Activated CD4-positive, CD25-positive, alpha-beta regulatory T cell (primary cell): ENCODE results near the gene LILRB1.
"Not testable (repeated sequence)": the region's sequence is repeated elsewhere in the genome, so short reads cannot be mapped to it uniquely, and the experiment has no call there.

Experiments used
- DNase-seq, 4 experiments: peaks; one replicate each; lab custom pipeline; 2025; lab: John Stamatoyannopoulos, UW

Gene LILRB1

DNA sequence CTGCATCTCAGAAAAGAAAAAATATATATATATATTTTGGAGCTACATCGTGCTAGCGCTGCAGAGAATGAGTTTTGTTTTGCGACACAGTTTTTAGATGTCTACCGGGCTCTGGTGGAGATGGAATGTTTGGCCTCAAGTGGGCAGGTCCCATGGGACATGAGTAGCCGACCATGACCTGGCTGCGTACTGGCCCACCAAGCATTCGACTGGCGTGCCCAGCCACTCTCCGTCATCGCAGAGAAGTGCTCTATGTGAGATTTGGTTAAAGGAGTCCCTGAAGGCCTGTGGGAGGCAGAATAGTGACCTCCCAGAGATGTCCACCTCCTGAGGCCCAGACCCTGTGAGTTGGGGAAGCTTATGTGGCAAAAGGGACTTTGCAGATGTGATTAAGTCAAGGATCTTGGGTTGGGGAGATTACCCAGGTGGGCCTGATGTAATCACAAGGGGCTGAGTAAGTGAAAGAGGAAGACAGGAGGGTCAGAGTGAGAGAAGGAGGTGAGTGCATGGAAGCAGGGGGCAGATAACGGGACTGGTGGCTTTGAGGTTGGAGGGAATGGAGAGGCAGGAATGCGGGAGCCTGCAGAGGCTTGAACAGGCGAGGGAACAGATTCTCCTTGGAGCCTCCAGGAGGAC, 31.7 kb downstream of the LILRB1 start:
- DNase-seq, result no peak

GRCh38 chr19:54662730-54663129, 32.4 kb downstream of the LILRB1 start, which contains the start of gene LILRB4:
TSS of gene LILRB4 (plus strand) at chr19:54662985. CDS start at chr19:54663034, 49 bp downstream.
- no peak for DNase-seq

DNA sequence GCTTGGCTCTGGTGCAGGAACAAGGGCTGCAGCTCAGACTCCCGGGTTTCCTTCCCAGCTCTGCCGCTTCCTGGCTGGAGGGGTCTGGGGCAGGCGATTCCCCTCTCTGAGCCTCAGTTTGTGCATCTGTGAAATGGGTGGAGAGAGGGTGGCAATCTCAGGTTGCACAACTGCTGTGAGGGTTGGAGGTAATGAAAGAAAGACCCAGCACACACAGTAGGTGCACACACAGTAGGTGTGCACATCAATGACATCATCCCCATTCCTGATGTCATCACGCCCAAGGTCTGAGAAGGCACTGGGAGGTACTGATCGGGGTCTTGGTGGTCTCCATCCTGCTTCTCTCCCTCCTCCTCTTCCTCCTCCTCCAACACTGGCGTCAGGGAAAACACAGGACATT, 35.2 kb downstream of the LILRB1 start:
- DNase-seq, result no peak

GRCh38 chr19:54667217-54667616, 36.9 kb downstream of the LILRB1 start:
- no peak for DNase-seq

DNA sequence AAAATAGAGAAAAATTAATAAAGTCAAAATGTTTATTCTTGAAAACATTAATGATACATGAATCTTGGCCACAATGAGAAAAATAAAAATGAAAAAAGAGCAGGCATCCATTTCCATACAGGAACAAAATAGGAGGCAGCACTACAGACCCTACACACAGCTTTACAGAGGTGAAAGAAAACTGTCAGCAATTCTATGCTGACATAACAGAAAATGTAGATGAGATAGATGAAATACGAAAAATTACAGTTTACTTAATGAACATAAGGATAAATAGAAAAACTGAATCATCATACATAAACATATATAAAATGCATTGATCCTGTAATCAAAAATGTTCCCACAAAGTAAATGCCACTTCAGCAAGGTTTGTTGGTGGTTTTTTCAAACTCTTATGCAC, 38.1 kb downstream of the LILRB1 start:
- DNase-seq, result no peak

- DNase-seq, result no peak
These were observed 40.5 kb downstream of the LILRB1 start for GRCh38 chr19:54670576-54671357.

GRCh38 chr19:54673222-54673621, 42.9 kb downstream of the LILRB1 start:
- no peak for DNase-seq

GRCh38 chr19:54674021-54674617, 43.8 kb downstream of the LILRB1 start:
- no peak for DNase-seq

DNA sequence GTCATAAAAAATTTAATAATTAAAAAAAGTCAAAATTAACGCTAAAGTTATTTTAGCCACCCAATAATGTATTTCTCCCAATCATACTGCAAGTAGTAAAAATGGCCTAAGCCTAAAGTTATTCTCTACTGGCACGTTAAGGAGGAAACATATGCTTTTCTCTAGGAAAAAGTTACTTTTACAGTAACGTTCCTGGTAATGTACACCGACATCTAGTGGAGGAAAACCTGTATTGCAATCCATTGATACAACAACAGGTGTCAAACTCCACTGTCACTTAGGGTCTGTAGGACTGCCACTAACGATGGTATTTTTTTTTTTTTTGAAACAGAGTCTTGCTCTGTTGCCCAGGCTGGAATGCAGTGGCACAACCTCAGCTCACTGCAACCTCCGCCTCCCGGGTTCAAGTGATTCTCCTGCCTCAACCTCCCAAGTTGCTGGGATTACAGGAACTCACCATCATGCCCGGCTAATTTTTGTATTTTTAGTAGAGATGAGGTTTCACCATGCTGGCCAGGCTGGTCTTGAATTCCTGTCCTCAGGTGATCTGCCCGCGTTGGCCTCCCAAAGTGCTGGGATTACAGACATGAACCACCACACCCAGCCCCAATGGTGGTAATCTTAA, 46.0 kb downstream of the LILRB1 start:
- not testable (repeated sequence) for DNase-seq

DNA sequence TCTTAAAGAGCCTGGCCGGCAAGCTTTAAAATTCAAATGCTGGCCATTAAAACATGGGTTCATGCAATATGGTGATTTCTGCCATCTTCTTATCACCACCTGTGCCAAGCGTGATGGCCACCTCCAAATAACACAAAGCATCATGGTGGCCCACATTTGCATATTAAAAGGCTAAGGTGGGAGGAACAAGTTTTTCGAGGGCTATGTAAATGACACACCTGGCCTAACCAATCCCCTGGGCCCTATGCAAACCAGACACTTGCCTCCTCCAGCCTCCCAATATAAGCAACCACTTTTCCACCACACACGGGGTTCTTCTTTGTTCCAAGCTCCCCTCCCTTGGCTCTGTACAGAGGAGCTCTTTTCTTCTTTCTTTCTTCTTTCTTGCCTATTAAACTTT, 46.9 kb downstream of the LILRB1 start:
- DNase-seq, result no peak

DNA sequence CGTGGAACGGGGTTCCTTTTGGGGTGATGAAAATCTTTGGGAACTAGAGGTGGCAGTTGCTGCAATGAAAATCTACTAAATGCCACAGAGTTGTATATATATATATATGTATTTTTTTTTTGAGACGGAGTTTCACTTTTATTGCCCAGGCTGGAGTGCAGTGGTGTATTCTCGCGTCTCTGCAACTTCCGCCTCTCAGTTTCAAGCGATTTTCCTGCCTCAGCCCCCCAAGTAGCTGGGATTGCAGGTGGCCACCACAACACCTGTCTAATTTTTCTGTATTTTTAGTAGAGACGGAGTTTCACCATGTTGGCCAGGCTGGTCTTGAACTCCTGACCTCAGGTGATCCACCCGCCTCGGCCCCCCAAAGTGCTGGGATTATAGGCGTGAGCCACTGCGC, 51.3 kb downstream of the LILRB1 start:
- DNase-seq, result not testable (repeated sequence)

GRCh38 chr19:54682306-54682856, 52.1 kb downstream of the LILRB1 start:
- no peak for DNase-seq

GRCh38 chr19:54684527-54684926, 54.2 kb downstream of the LILRB1 start:
- DNase-seq, result no peak
